HG03064 (cell line): ENCODE measurements around the gene ADPRHL1.
"Not testable (repeated sequence)": the region's sequence is repeated elsewhere in the genome, so short reads cannot be mapped to it uniquely, and the experiment has no call there.

Experiments used
- ATAC-seq: cut with Tn5 transposase; IDR thresholded peaks from one replicate; pipeline ENCODE4 v1.9.1; 2021; ENCODE audit warnings: low read depth; ENCODE audit not compliant: unreplicated experiment

ADPRHL1 gene

DNA sequence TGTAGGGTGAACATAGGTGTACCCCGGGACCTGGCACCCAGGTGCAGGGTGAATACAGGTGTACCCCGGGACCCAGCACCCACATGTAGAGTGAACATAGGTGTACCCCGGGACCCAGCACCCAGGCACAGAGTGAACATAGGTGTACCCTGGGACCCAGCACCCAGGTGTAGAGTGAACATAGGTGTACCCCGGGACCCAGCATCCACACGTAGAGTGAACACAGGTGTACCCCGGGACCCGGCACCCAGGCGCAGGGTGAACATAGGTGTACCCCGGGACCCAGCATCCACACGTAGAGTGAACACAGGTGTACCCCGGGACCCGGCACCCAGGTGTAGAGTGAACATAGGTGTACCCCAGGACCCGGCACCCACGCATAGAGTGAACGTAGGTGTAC lies 17.4 kb downstream of the ADPRHL1 start:
- ATAC-seq = not testable (repeated sequence)

DNA sequence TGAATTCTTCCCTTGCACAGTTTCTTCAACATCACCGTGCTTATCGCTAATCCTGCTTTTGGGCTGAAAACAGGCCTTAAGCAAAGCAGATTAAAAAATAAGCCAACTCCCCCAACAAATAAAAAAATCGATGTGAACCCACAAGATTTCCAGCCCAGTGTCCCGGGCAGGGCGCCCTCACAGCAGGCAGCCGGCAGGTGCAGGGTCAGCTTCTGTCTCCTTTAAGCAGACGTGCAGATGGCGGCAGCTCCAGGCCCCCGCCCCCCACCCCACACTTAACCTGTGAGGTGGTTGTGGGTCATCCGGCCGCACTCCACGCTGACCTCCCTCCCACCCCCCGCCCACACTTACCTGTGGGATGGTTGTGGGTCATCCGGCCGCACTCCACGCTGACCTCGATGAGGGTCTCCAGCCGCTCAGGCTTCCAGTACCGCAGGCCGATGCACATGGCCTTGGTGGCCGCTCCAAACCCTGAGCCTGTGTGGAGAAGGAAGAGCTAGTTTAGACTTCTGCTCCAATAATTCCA lies 19.8 kb downstream of the ADPRHL1 start:
- no peak for ATAC-seq

DNA sequence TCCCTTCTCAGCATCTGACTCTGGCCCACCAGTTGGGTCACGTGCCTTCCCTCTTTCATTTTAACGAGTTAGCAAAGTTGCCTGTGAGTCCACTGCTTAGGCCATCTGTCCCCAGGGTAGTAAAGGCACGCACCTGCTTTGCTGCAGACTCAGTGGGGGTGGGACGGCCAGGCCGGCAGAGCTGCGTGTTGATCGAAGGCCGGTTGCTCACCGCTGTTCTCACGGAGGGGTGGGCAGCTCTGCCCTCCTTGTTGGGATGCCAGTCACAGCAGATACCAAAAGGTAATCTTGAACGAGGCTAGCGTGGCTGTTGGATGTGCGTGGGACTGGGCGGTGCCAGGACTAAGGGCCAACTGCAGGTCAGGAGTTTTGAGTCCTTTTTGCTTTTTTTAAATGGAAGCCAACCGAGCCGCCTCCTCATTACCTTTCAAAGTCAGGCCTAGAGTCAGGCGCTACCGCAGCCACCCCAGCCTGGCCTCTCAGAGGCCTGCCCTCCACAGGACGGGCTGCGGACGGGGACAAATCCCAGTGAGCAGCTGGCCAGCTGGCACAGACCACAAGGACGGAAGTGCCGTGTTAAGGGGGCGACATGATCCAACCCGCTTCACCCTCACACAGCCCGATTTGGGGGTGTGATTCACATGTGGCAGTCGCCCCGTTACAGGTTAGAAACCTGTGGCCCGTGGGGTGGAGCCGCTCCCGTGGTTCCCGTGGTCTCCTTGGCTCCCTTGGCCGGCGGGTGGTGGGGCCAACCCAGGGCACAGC lies 20.6 kb downstream of the ADPRHL1 start:
- ATAC-seq = no peak

DNA sequence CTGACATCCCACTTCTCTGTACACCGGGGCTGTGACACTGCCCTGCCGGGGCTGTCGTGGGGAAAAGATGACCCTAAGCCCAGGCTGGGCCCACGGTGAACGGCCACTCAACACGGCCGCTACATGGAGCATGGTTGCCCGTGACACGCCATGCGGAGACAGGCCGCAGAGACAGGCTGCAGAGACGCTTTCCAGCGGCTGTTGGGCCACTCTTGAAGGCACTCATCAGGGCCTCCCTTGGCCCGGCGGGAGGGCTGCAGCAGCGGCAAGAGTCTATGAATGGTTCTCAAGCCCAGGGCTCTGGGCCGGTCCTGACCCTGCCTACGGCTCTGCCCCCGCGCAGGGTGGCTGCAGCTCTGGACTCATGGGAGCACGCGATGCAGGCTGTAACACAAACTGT lies 22.1 kb downstream of the ADPRHL1 start:
- no peak for ATAC-seq

DNA sequence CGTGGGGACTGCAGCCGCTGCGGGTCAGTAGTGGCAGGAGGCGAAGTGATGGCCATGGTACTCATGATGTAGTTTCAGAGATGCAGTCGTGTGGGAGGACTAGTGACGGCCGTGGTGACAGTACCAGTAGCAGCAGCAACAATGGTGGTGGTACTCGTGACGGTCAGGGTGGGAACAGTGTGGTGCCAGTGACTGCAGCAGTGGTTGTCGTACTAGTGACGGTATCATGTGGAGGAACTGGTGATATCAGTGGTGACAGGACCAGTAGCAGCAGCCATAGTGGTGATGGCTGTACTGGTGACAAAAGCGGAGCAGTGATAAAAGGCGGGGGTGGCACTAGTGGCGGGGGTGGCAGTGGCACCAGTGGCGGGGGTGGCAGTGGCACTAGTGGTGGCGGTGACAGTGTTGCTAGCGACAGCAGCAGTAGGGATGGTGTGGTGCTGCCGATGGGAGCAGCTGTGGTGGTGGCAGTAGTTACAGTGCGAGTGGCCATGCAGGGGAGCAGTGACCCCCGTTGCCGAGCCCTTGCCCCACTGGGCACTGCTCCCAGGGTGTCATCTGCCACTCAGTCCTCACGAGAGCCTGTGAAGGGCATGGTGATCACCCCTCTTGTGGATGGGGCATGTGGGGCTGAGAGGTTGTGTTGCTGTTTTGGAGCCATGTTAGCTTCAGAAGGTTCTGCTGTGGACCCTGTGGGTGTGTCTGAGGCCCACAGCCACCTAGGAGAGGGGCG lies 22.7 kb downstream of the ADPRHL1 start:
- ATAC-seq = no peak

DNA sequence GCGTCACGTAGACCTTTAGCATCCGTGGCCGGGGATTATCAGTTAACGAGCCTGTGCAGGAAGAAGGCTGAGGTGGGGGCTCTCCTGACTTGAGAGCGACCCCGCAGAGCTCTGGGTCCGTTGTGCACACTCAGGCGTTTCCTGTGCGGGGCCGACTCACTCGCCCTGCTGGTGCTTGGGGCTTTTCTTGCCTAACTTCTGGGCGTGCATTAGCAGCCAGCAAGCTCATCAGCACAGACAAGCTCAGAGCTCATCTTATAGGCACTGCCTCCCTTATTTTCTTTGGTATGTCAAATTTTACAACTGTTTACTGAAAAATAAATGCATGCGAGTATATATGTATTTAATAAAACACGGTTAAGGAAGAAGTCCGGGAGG lies 23.7 kb downstream of the ADPRHL1 start:
- ATAC-seq = no peak

DNA sequence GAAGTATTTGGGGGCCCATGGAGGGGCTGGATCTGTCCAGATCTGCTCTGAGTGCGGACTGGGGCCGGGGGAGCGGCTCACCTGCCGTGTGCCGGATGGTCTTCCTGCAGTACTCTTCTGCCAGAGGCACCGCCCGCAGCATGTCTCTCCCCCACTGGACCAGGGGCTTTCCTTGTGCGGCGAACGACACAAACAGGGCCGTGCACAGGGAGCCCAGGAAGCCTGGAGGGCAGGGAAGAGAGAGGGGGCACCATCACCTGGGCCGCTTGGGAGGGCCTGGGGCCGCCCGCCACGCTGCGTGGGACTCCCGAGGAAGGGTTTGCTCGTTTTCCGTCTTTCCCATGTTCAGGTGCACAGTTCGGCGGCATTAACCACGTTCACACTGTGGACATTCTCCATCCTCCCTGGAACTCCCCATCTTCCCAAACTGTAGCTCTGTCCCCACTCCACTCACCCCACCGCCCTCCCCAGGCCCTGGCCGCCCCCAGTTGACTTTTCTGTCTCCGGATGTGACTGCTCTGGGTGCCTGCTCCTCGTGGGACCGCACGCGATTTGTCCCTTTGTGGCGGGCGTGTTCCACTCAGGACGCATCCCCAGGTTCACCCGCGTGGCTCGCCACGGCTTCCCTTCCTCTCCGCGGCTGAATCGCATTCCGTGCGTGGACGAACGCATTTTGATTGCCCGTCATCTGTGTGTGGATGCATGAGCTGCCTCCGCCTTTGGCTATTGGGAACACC lies 24.2 kb downstream of the ADPRHL1 start:
- ATAC-seq = no peak

DNA sequence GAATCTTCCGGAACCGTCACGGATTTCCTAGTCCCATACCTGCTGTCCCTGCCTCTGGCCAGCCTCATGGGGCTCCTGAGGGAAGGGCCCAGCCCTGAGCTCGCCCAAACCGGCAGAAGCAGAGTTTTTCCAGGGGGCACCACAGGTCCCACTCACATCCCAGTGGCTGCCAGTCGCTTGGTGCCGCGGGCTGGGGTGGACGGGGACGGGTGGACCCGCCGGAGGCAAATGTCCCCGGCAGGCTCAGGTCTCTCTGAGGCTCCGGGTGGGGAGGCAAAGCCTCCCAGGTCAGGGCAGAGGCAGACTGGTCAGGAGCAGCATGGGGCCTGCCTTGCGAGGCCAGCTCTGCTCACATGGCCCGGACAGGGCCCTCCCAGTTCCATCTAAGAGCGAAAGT lies 24.8 kb downstream of the ADPRHL1 start:
- ATAC-seq = no peak

DNA sequence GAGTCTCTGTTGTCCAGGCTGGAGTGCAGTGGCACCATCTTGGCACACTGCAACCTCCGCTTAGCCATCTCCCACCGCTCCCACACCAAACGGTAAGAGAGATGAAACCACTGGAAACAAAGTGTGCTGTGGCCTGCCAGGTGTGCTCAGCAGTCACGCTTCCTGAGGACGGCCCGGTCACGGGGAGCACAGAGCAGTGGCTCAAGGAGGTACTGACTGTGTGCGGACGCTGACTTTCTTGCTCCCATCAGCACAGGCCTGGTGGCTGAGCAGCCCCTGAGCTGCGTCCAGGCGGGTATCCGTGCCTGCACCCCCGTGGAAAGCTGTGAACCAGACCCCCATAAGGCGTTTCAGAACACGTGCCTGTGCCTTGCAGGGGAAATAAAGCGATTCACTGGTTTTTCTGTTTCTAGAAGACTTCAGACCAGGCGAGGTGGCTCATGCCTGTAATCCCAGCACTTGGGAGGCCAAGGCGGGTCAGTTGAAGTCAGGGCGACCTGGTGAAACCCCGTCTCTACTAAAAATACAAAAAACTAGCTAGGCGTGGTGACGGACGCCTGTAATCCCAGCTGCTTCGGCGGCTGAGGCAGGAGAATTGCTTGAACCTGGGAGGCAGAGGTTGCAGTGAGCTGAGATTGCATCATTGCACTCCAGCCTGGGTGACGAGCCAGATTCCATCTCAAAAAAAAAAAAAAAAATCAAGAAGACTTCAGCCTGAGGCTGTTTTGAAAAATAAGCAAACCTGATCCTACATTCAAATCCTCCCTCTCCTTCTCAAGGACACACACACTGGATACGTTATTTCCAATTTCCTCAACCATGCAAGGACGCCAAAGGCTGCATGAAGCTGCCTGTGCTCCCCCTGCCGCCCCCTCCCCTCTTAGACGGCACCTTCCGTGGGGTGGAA lies 25.5 kb downstream of the ADPRHL1 start:
- no peak for ATAC-seq

DNA sequence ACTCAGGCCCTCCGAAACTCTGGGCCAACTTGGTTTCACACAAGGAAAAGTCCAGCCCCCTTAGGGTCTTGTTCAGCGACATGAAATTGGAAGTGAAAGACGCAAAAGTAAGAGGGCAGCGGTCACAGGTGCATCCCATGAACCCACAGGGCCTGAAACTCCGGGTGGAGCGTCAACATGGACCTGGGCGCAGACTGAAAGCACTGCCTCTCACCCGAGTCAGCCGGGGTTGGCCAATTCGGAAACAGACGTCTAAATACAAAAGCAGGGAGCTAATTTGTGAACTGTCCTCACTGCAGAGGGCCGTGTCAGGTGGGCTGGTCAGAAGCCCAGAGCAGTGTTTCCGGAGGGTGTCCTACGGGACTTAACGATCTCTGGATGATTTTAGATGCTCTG lies 26.7 kb downstream of the ADPRHL1 start:
- no peak for ATAC-seq

DNA sequence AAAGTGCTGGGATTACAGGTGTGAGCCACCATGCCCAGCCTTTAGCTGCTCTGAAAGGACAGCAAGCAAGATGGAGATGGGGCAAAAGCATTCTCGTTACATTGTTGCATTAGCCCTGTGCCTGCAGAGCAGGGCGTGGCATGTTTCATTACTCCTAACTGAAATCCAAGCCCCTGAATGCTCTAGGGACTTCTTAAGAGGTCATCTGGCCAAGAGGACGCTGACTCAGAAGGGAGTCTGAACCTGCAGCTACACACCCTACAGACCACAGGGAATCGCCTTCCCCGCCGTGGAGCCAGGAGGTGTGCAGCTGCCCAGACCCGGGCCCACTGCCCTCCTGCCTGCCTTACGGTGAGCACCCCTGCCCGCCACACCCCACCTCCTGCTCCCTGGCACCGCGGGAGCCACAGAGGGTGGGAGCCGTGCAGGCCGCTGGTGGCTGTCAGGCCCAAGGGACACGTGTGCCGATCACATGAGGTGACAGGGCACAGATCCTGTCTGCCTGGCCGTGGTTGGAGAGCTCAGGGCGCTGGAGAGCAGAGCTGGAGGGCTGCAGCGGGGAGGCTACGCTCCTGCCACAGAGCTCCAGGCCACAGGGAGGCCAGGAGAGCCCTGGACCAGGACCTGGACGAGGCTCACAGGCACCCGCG lies 27.2 kb downstream of the ADPRHL1 start:
- ATAC-seq = no peak

DNA sequence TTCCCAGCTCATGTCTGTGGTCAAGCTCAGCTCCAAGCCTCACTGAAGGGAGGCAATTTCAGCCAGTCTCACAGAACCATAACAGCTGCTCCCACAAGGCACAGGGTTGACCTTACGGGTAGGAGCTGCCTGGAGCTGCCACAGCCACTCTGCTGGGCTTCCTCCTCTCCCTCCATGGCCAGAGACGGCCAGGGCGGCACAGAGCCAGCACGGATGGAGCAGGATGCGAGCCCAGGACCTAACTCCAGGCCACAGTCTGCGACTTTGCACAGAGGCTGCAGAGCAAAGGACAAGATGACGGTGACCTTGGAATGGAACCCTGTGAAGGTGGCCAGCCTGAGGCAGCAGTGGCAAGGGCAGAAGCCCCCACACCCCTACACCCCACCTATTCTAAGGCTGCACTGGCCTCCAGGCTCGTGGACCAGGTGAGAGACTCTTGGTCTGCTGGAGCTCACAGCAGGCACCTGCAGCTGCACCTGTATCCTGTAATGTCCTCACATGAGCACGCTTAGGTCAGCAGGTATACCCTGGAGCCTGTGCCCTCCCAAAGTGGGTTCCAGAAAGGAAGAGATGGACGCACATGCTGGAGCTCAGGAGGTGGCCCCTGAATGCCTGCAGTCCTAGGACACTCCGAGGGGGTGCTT lies 29.6 kb downstream of the ADPRHL1 start:
- no peak for ATAC-seq

DNA sequence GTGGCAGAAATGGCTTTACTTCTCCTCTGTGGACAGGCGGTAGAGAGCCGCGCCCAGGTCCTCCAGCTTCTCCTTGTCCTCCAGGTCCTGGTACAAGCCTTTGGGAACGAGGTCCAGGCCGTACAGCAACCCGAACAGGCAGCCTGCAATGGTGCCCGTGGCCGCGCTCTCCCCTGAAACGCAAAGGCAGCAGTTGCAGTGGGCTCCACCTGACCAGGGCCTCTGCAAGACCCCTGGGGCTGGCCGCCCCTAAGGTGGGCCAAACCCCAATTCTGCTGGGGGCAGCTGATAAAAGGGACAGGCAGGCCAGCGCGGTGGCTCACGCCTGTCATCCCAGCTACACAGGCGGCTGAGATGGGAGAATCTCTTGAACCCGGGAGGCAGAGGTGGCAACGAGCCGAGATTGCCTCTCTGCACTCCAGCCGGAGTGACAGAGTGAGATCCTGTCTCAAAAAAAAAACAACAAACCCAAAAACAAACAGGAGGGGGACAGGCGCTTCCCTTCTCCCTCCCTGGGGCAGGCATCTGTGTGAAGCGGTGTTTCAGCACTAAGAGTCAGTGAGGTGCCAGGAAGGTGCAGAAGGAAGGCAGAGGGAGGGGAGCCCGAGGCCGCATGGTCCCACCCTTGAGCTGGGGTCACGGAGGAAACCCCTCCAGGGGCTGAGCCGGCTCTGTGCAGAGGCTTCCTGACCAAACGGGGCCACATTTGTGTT lies 30.3 kb downstream of the ADPRHL1 start:
- no peak for ATAC-seq

DNA sequence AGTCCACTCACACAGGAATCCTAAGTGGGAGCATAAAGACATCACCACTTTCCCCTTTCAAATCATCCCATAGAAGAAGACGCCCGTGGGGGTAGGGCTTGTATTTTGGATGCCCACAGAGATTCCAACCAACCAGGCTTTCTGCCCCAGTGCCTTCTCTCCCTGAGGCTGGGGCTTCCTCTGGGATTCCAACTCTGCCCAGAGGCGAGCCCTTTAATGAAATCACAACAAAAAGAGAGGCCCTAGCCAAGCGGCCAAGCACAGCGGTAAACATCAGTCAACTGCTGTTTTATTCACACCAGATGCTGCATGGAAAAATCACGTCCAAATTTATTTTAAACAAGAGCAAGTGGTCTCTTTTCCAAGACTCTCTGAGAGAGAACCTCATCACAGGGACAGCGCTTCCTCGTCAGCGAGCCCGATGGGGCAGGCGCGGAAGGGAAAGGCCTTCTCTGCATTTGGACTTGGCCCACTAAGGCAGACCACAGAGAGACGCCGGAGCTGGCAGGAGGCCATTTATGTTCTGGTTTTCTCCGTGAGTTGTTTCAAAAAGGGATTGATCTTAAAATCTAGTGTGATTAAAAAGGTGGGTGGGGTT lies 31.5 kb downstream of the ADPRHL1 start:
- ATAC-seq = no peak

DNA sequence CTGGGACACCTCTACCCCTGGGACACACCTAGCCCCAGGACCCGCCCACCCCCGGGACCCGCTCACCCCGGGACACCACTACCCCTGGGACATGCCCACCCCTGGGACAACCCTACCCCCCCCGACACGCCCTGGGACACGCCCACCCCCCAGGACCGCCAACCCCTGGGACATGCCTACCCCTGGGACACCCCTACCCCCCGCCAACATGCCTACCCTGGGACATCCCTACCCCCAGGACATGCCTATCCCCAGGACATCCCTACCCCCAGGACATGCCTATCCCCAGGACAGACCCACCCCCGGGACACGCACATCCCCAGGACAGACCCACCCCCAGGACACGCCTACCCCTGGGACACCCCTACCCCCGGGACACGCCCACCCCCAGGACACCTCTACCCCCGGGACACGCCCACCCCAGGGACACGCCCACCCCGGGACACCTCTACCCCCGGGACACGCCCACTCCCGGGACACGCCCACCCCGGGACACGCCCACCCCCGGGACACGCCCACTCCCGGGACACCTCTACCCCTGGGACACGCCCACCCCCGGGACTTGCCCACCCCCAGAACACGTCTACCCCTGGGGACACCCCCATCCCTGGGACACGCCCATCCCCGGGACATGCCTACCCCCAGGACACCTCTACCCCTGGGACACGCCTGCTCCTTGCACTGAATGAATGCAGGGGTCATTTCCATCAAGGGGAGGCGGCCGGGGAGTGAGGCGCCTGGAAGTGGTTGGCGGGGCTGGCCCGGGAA lies 32.3 kb downstream of the ADPRHL1 start:
- ATAC-seq = no peak

DNA sequence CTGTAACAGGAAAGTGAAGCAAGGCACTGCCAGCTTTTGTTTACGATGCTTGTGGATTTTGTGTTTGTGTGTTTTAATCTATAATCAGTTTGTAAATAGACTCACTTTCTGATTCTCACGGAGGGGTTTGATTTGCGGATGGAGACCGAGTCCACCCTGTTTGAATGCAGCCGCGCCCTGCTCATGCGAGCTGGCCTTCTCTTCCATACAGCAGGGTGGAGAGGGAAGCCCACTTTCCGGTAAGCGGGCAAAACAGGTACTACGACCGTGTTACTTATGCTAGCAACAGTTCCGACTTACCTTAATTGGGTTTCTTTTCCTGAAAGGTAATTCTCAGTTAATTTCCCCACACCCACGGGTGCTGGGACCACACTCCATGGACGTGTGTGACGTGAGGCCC lies 33.1 kb downstream of the ADPRHL1 start:
- ATAC-seq = no peak

DNA sequence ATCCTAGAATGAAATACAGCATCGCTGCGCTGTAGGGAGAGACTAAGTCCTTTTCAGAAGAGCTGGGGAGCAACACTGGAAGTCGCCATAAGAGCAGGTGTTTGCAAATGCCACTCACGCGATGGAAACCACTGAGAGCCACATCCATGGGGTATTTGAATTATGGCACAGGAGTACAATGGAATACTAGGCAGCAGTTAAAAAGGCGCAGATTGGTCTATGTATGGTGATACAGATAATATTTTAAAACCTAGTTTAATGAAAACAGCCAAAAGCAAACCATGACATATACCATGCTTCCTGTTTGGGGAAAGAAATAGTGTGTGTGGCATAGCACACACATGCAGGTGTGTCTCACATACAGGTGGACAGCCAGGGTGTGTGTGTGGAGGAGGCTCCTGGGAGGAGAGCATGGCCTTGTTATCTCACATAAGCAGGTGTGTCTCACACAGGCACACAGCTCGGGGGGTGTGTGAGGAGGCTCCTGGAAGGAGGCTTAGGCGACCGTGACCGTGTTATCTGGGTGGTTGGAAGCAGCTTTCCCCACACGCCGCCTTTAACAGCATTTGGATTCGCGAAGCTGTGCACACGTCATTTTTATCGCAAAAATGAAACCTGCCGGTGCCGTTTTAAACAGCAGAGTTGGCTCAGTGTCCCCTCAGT lies 33.6 kb downstream of the ADPRHL1 start:
- no peak for ATAC-seq
